ENCODE results near the gene HSPB8. TPM values are rescaled to one million over a fixed set of nuclear protein-coding genes. Genes with fewer than 3 reads are reported as not detected.
A peak's percentile ranks its signal among the peaks of the same experiment; 100 is the strongest.
"Not testable (repeated sequence)": the region's sequence is repeated elsewhere in the genome, so short reads cannot be mapped to it uniquely, and the experiment has no call there.

Gene HSPB8
- total RNA-seq, 1 donor from 2014 or later = 529 TPM

DNA sequence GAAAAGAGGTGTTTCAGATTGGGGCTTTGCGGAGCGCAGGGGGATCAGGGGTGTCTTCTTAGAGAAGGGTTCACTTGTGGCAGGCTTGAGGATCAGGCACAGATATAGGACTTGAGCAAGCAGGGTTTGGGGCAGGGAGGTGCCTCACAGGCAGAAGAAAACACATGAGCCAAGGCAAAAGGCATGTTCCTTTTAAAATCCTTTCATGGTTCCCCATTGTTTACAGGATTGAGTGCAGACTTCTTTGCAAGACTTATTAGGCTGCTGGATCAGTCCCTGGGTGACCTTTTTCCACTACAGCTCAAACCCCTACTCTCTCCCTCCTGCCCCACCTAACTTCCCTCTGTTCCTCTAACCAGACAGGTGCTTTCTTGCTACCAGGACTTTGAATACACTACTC is 19.7 kb downstream of the HSPB8 start:
- intact Hi-C loops (cut with DNase I) = no loop called here
- DNase-seq (no peak), ATAC-seq (ENCODE audit: poor library complexity) (no peak)

DNA sequence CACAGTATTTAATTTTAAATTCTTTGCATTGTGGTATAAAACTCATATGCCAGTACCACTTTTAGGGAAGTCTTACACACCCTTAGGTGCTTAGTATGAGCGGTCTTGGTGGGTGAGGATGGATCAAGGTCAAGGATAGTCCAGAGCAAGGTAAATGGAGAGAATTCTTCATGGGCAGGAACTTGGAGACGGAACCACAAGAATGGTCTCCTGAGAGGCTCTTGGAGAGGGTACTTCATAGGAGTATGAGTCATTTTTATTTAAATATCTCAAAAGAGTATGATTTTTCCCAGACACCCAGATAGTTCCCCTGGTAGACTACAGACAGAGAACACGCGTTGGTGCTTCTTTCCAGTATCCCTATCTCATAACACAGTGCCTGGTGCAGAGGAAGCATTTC is 21.9 kb downstream of the HSPB8 start:
- no peak for ATAC-seq (ENCODE audit: poor library complexity)
- intact Hi-C loops (cut with DNase I) = no loop called here
- no peak for DNase-seq

DNA sequence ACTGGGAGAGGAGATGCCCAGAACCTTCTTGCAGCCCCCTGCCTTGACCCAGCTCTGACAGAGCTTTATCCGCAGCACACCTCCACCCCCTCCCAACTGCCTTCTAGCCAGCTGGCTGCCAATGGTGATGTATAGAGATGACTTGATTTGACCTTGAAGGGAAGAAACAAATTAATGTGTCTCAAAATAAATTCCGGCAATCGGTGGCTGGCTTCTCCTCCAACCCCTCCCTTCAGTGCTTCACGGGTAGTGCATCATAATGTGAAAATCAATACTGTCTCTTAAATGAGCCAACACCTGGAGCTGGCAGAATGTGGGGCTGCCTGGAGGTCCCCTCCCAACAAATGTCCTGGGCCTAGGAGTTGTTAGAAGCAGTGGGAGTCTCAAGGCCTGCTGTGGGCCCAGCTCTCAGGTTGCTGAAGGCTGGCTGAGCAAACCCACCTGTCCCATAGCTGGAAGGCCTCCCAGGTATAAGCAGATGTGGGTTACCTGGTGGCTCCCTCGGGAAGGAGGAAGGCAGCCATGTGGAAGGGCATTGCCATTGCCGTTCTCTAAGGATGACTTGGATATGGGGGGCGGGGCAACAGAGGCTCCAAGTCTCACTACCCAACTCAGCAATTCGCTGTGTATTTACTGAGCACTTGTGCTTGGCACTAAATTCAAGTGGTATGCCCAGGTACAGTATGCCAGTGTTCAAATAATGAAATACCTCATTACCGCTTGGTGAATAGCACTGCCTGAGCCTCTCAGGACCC is 23.2 kb downstream of the HSPB8 start:
- DNase-seq (no peak), ATAC-seq (ENCODE audit: poor library complexity) (no peak)
- intact Hi-C loops (cut with DNase I) = no loop called here

DNA sequence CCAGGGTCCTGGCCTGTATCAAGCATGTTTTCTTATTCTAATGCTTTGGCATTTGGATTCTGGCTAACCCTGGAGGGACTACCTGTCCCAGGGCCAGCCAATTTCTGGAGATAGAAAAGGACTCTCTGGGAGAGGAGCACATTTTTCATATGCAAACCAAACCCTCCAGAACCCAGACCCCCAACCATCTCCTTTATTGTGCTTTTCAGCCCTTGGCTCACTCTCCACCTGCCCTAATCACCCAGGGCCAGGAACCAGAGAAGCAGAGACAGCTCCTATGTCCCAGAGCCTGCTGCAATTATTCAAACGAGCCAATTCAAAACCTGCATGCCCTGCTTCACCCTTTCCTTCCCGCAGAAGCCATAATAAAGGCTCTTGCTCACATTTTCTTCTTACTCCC is 23.8 kb downstream of the HSPB8 start:
- ATAC-seq (ENCODE audit: poor library complexity) (no peak), DNase-seq (no peak)
- intact Hi-C loops (cut with DNase I) = no loop called here

DNA sequence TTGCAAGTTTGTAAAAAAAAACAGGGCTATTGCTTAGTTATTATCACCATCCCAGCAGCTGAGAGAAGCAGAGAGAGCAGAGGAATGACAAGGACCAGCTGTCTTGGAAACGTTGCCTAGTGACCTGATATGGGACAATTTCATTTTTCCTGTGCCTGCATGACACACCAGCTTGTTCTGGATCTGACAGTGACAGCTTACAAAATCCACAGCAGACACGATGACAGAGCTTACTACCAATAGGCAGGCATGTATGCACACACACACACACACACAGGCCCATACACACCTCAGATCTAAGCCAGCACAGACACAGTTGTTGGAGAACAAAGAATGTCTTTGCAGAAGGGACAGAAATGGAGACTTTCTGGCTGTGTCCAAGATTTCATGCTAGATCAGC is 25.4 kb downstream of the HSPB8 start:
- intact Hi-C loops (cut with DNase I) = no loop called here
- peak; percentile 76 for ATAC-seq (ENCODE audit: poor library complexity)
- no peak for DNase-seq

DNA sequence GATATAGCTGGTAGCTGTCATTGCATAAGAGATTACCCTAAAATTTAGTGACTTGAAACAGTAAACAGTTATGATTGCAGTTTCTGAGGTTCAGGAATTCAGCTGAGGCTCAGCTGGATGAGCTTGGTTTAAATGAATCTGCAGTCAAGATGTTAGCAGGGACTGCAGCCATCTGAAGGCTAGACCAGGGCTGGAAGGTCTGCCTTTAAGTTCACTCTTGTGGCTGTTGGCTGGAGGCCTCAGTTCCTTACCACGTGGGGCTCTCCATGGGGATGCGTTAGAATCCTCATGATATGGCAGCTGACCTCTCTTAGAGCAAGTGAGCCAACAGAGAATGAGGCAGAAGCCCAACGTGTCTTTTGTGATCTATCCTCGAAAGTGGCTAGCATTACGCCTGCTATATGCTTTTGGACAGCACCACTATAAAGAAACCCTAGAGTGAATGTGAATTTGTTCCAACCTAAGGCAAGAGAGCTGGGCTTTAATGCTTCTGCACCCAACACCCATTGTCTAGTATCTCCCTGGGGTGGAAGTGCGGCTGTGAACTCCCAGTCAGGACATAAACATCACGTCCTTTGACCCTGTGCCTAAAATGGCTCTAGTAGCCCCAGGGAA is 26.0 kb downstream of the HSPB8 start:
- intact Hi-C loops (cut with DNase I) = no loop called here
- DNase-seq = no peak
- no peak for ATAC-seq (ENCODE audit: poor library complexity)

DNA sequence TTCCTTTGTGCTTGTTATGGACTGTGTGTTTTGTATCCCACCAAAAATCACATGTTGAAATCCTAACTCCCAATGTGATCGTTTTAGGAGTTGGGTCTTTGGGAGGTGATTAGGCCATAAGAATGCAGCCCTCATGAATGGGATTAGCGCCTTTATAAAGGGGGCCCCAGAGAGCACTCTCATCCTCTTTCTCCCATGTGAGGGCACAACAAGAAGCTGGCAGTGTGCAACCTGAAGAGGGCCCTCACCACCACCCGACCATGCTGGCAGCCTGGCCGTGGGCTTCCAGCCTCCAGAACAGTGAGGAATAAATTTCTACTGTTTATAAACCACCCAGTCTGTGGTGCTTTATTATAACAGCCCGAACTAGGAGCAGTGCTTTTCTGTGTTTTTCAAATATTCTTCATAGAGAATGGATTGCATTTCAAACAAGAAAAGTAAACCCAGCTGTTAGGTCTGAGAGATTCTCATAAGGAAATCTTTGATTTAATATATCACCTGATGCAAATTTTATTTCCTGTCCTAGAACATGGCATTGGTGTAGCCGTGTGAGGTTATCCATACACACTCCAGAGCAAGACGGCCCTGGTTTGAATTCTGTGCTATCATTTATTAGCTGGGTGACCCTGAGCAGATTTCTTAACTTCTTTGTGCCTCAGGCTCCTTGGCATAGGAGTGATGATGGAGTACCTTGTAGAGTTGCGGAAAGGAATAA is 27.8 kb downstream of the HSPB8 start:
- intact Hi-C loops (cut with DNase I) = no loop called here
- DNase-seq = no peak
- no peak for ATAC-seq (ENCODE audit: poor library complexity)

DNA sequence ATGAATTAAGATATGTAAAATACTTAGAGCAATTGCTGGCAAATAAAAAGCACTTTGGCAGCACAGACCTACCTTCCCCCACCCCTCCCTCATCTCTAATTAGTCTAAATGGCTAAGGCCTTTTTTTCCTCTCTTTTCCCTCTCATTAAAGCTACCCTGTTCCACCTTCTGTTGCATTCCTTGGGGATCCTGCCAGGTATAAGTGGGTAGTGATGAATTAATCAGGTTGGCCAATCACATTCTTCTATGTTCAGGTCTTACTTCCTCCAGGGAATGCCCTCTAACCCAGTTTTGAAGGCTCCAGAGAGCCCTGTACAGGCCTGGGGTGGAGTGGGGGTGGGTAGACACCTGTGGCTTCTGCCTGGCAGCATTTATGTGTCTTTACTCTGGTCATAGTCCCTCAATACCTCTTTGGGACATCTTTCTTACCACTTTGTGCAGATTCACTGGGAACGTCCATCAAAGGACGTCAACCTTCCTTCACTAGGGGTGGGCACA is 28.4 kb downstream of the HSPB8 start:
- DNase-seq = no peak
- no peak for ATAC-seq (ENCODE audit: poor library complexity)
- intact Hi-C loops (cut with DNase I) = no loop called here

DNA sequence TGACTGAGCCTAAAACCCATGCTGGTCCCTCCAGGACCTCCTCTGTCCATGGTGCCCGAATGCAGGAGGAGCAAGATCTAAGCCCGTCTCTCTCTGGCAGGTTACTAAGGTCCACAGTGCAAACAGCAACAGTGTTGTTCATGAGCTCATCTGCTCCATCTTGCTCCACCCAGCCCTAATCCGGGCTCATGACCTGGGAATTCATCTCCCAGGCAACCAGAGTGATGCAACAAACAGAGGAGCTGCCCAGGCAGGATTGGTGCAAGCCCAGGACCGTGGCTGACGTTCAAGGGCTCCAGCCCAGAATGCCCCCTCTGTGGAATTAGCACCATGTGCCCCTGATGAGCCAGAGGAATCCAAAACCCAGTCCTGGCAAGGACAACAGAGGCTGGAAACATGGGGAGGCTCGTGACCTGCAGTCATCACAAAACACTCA is 29.9 kb downstream of the HSPB8 start:
- intact Hi-C loops (cut with DNase I) = no loop called here

DNA sequence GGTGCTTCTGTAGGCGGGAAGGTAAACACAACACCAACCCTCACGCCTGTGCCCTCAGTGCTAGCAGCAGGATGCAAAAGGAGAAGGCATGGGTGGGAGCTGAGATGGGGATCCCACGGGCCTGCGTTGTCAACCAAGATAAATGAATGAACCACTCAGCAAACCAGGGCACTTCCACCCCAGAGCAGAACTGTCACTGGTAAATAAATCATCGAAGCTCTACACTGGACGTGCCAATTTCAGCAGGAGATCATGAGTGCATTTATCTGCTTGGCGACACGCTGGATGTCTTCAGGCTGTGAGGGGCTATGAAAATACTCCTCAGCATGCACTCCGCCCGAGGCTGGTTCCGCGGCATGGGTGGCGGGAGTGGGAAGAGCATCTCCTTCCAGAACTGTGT is 33.2 kb downstream of the HSPB8 start:
- no peak for ATAC-seq (ENCODE audit: poor library complexity)

More for the DNA sequence above, 29.9 kb downstream of the HSPB8 start:
- ATAC-seq (ENCODE audit: poor library complexity) (peak; percentile 85), DNase-seq (peak; percentile 92)

DNA sequence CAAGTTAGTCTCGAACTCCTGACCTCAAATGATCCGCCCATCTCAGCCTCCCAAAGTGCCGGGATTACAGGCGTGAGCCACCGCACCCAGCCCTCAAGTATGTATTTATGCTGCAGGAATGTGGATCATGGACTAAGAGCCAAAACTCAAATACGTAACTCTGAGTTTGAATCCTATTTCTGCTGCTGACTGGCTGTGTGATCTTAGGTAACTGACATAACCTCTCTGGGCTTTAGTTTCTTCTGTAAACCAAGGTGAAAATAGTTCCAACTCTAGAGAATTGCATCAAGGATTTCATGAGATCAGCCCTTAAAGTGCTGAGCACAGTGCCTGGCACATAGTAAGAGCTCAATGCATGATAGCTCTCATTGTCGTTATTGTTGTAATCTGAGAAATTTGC is 37.4 kb downstream of the HSPB8 start:
- intact Hi-C loops (cut with DNase I) = no loop called here
- no peak for ATAC-seq (ENCODE audit: poor library complexity)
- no peak for DNase-seq

More for the DNA sequence above, 33.2 kb downstream of the HSPB8 start:
- no peak for DNase-seq
- intact Hi-C loops (cut with DNase I) = no loop called here

DNA sequence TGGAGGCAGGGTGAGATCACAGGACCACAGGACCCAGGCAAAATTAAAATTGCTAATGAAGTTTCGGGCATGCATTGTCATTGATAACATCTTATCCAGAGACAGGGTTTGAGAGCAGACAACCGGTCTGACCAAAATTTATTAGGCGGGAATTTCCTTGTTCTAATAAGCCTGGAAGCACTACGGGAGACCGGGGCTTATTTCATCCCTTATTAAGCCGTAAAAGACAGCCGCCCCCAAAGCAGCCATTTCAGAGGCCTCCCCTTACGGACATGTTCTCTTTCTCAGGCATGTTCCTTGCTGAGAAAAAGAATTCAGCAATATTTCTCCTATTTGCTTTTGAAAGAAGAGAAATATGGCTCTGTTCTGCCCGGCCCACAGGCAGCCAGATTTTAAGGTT is 40.1 kb downstream of the HSPB8 start:
- DNase-seq; ATAC-seq (ENCODE audit: poor library complexity); intact Hi-C loops (cut with DNase I): not testable (repeated sequence)

DNA sequence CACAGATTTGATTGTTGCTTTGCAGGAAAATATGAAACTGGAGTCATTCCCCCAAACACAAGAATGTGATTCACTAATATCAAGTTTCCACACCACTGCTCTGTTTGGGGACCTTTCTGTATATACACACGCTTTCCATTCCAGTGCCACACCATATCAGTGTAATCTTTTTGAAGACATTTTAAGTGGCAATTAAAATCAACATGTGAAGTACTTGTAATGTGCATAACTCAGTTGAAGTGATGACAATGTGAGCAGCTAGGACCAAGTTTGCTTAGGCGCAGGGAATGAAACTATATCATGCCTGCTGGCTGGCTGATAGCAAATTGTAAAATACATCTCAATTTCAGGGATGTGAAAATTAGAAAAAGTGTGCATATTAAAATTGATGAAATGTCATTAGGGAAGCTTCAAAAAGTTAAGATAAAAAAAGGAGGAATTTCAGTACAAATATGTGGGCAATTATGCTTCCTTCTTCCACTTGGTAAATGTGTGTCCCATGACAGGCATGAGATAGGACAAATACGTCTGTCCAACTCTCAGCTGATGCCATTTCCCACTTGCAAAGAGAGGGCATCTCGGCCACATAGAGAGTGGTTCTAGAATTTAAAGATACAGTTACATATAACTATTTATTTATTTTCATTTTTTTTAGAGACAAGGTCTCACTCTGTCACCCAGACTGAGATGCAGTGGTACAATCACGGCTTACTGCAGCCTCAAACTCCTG is 43.7 kb downstream of the HSPB8 start:
- intact Hi-C loops (cut with DNase I) = no loop called here
- peak; percentile 85 for ATAC-seq (ENCODE audit: poor library complexity)
- no peak for DNase-seq

DNA sequence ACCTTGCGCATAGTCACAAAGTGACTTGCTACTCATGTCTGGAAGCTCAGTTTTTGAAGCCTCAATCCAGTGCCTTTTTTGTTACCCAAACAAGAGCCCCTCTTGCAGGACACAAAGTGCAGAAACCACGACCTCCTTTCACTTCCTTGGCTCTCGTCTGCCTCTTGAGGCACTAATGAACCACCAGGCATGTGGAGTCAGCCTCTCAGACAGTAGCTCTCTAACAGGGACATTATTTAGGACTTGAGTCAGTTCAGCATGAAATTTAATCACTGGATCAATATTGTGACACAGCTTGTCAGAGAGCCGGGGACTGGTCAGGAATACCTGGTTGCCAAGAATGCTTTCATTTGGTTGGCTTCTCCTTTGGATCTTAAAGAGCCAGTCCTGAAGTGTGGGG is 46.7 kb downstream of the HSPB8 start:
- intact Hi-C loops (cut with DNase I) = no loop called here
- DNase-seq = no peak
- no peak for ATAC-seq (ENCODE audit: poor library complexity)

DNA sequence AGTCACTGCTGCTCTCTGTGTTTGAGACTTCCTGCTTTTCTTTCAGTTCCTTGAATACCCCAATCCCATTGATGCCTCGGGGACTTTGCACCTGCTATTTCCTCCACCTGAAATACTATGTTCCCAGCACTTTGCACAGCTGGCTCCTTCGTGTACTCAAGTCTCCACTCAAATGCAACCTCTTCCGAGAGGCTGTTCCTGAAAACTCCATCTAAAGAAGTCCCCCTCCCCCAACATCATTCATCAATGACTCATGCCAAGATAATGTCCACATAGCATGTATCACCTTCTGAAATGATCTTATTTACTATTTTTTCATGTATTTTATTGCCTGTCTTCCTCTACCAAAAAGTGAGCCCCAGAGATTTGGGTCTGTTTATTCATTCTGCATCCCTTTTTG is 48.6 kb downstream of the HSPB8 start:
- DNase-seq = no peak
- intact Hi-C loops (cut with DNase I) = no loop called here
- no peak for ATAC-seq (ENCODE audit: poor library complexity)

DNA sequence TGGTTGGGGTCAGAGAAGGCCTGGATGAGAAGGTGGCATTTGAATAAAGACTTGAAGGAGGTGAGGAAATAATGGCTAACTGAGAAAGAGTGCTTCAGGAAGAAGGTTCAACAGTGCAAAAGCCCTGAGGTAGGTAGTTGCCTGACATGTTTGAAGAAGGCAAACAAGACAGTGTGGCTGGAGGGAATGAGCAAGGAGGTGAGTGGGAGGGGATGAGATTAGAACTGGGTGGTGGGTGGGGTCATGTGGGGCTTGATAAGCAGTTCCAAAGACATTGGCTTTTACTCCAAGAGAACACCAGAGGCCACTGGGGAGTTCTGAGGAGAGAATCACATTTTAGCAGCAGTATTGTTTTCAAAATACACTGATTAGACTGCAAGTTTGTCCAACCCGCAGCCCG is 50.5 kb downstream of the HSPB8 start:
- DNase-seq = no peak
- ATAC-seq (ENCODE audit: poor library complexity) = no peak
- intact Hi-C loops (cut with DNase I) = no loop called here

DNA sequence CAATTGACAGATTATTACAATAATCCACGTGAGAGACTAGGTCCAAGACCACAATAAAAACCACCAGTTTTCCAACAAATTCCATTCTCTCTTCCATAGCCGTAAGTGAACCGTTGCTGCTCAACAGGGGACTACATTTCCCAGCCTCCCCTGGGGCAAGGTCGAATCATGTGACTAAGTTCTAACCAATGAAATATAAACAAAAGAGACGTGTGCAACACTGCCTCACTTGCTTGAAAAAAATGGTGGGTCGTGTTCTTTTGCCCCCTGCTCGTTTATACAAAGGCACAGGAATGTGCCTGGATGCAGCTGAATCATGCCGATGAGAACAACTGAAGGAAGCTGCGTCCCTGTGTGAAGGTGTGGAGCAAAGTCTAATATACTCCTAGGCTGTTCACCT is 51.1 kb downstream of the HSPB8 start:
- DNase-seq (no peak), ATAC-seq (ENCODE audit: poor library complexity) (peak; percentile 84)
- intact Hi-C loops (cut with DNase I) = no loop called here

DNA sequence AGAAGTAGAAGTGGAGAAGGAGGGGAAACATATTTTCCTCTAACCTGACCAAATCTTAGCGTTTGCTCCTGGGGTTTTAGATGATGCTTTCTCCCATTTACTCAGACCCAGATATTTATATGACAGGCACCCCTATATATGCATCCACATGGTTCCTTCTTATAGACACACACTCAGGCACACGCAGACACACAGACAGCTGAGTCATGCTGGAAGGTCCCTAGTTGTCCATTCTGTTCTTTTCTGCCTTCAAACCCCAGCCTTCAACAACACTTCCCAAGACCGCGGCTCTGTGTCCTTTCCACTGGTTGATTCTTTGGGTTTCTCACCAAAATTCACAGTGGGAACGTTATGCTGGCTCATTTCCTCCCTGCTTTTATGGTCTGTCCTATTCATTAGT is 52.1 kb downstream of the HSPB8 start:
- intact Hi-C loops (cut with DNase I) = no loop called here
- DNase-seq (no peak), ATAC-seq (ENCODE audit: poor library complexity) (no peak)

DNA sequence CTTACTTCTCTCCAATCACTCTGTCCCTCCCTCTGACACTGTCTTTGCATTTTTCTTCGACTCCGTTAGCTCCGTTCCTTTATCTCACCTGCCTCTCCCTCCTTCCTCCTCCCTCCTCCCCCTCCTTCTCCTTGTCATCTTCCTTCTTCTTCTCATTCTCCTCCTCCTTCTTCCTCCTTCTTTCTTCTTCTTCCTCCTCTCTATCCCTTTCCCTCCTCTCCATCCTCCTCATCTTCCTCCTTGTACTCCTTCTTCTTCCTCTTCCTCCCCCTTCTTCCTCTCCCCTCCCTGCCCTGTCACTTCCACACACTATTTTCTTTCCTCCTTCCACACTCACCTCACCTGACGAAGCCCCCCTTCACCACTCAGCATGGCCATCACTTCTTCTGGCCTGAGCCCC is 53.0 kb downstream of the HSPB8 start:
- no peak for DNase-seq
- no peak for ATAC-seq (ENCODE audit: poor library complexity)
- intact Hi-C loops (cut with DNase I) = no loop called here

Data from Right ventricle myocardium superior (tissue), 1 donor.